HCT116 (cell line): ENCODE data around the gene CDCP1. TPM values are rescaled to one million over a fixed set of nuclear protein-coding genes. Genes with fewer than 3 reads are reported as not detected.

ENCODE experiments used
- ATAC-seq: fragments of 200-7000 bp; cut with Tn5 transposase; 2 replicates; pipeline ENCODE4 v1.9.1; 2020; ENCODE audit warnings: mild to moderate bottlenecking, moderate library complexity
- BruUV-seq: library from RNA; stranded (reverse); fragments of 400-500 nt; replicated peaks from 2 replicates; lab custom pipeline; 2021; lab: Mats Ljungman, UMichigan
- CTCF ChIA-PET: fragments of 300-600 bp; sonication (Branson Sonifier 250); formaldehyde crosslinking; loops from one replicate; lab custom pipeline; 2021; ENCODE audit warnings: antibody characterized with exemption; lab: Charles Lee
- POLR2A ChIA-PET: fragments of 300-600, 350-600 bp; sonication (Branson Sonifier 250); formaldehyde crosslinking; loops from one replicate; lab custom pipeline; 2021; ENCODE audit warnings: antibody characterized with exemption; lab: Charles Lee
- RAD21 ChIA-PET, 2 experiments: fragments of 300-600 bp; sonication (Branson Sonifier 250); formaldehyde crosslinking; loops; one replicate each; lab custom pipeline; 2023; ENCODE audit warnings: low total read pairs in 2 of 2; ENCODE audit not compliant: uncharacterized antibody in 2 of 2, unreplicated experiment in 2 of 2, low non-redundant PET in 1 of 2; lab: Charles Lee
- DNase-seq: peaks from one replicate; pipeline ENCODE4 v3.0.0-alpha.2; 2010; ENCODE audit warnings: low read depth, low spot score
- H2AFZ ChIP-seq: fragments of 200-600 bp; shearing (Covaris generic), sonication (generic); 2 replicates; pipeline ENCODE4 v1.6.1; 2017; ENCODE audit warnings: low read depth, mixed run types, mixed read lengths, antibody characterized with exemption, low read length; ENCODE audit not compliant: poor library complexity, severe bottlenecking
- H3K27ac ChIP-seq: 2 replicates; pipeline ENCODE4 v1.5.1; 2012; ENCODE audit warnings: low read depth, low read length
- H3K27me3 ChIP-seq: fragments of 200-600 bp; sonication (generic); 2 replicates; pipeline ENCODE4 v1.6.1; 2016; ENCODE audit warnings: mixed run types, low read length, mixed read lengths; ENCODE audit not compliant: insufficient read depth
- H3K36me3 ChIP-seq, 2 experiments: fragments of 200-500 bp in 1 of 2; fragments of 200-600 bp in 1 of 2; sonication (Bioruptor generic) in 1 of 2; sonication (generic) in 1 of 2; 2 replicates each; pipeline versions ENCODE4 v1.5.1 to v1.6.1; 2014 to 2016; ENCODE audit warnings: low read length in 2 of 2, inconsistent platforms in 1 of 2, mixed read lengths in 1 of 2, mixed run types in 1 of 2; ENCODE audit not compliant: insufficient read depth in 2 of 2, control insufficient read depth in 1 of 2
- H3K4me1 ChIP-seq, 2 experiments: fragments of 200-600 bp in 1 of 2; sonication (generic) in 1 of 2; 2 replicates each; pipeline versions ENCODE4 v1.5.1 to v1.6.1; 2012 to 2017; ENCODE audit warnings: low read length in 2 of 2, inconsistent platforms in 1 of 2, mild to moderate bottlenecking in 1 of 2, mixed read lengths in 1 of 2, mixed run types in 1 of 2, moderate library complexity in 1 of 2; ENCODE audit not compliant: insufficient read depth in 2 of 2, control insufficient read depth in 1 of 2
- H3K4me2 ChIP-seq: fragments of 200-600 bp; sonication (generic); 2 replicates; pipeline ENCODE4 v1.6.1; 2017; ENCODE audit warnings: mixed run types, low read length, mixed read lengths
- H3K4me3 ChIP-seq, 2 experiments: fragments of 200-600 bp in 1 of 2; sonication (generic) in 1 of 2; replicated peaks in 1 of 2; 2 replicates each; pipeline ENCODE4 v1.5.1; 2011 to 2016; ENCODE audit warnings: low read length in 2 of 2, control low read depth in 1 of 2, low read depth in 1 of 2, mild to moderate bottlenecking in 1 of 2, mixed read lengths in 1 of 2, mixed run types in 1 of 2
- H3K79me2 ChIP-seq: fragments of 200-600 bp; sonication (generic); 2 replicates; pipeline ENCODE4 v1.6.1; 2017; ENCODE audit warnings: mild to moderate bottlenecking, mixed run types, low read length, moderate library complexity, mixed read lengths; ENCODE audit not compliant: insufficient read depth
- H3K9ac ChIP-seq: fragments of 200-600 bp; sonication (generic); 2 replicates; pipeline ENCODE4 v1.6.1; 2016; ENCODE audit warnings: low read length, mixed read lengths
- H3K9me2 ChIP-seq: fragments of 200-600 bp; sonication (generic), shearing (Covaris generic); 2 replicates; pipeline ENCODE4 v1.6.1; 2017; ENCODE audit warnings: mixed run types, mild to moderate bottlenecking, moderate library complexity; ENCODE audit not compliant: insufficient read depth
- H3K9me3 ChIP-seq, 2 experiments: fragments of 200-500 bp in 1 of 2; fragments of 200-600 bp in 1 of 2; sonication (Bioruptor generic) in 1 of 2; sonication (generic) in 1 of 2; 2 replicates each; pipeline ENCODE4 v1.6.1; 2014 to 2017; ENCODE audit warnings: low read length in 2 of 2, mixed read lengths in 2 of 2, inconsistent platforms in 1 of 2, low read depth in 1 of 2, mild to moderate bottlenecking in 1 of 2, mixed run types in 1 of 2, moderate library complexity in 1 of 2; ENCODE audit not compliant: control insufficient read depth in 1 of 2, insufficient read depth in 1 of 2
- H4K20me1 ChIP-seq: fragments of 200-600 bp; sonication (generic), shearing (Covaris generic); 2 replicates; pipeline ENCODE4 v1.6.1; 2017; ENCODE audit warnings: mixed run types, mild to moderate bottlenecking, moderate library complexity; ENCODE audit not compliant: insufficient read depth
- ATF3 ChIP-seq: IDR thresholded peaks from 2 replicates; pipeline ENCODE4 v1.6.1; 2012
- CBX3 ChIP-seq: IDR thresholded peaks from 2 replicates; pipeline ENCODE4 v1.6.1; 2012; ENCODE audit warnings: low read depth
- CEBPB ChIP-seq: IDR thresholded peaks from 2 replicates; pipeline ENCODE4 v1.6.1; 2012; ENCODE audit warnings: low read depth
- FOSL1 ChIP-seq: IDR thresholded peaks from 2 replicates; pipeline ENCODE4 v1.6.1; 2012; ENCODE audit warnings: low read depth
- POLR2AphosphoS5 ChIP-seq: IDR thresholded peaks from 2 replicates; pipeline ENCODE4 v1.6.1; 2011; ENCODE audit warnings: mild to moderate bottlenecking, low read depth, low read length, moderate library complexity
- SP1 ChIP-seq: IDR thresholded peaks from 2 replicates; pipeline ENCODE4 v1.6.1; 2012; ENCODE audit warnings: low read depth
- YY1 ChIP-seq: IDR thresholded peaks from 2 replicates; pipeline ENCODE4 v1.6.1; 2011; ENCODE audit warnings: low read length, low read depth, moderate library complexity, mild to moderate bottlenecking; ENCODE audit not compliant: insufficient replicate concordance; ENCODE audit errors: extremely low read depth
- ZNF274 ChIP-seq: fragments of 200-500 bp; sonication (Bioruptor generic); IDR thresholded peaks from 2 replicates; pipeline ENCODE4 v1.6.1; 2014; ENCODE audit warnings: mild to moderate bottlenecking, low read depth, low read length, inconsistent platforms
- intact Hi-C: fragments of 100-400 bp; cut with micrococcal nuclease; formaldehyde crosslinking; loops from 2 replicates; pipeline ENCODE4 v1.10.0; 2022
- total RNA-seq: library from RNA; stranded (reverse); gene quantifications from one replicate; pipeline ENCODE4 v1.2.1, GENCODE V29; 2021; ENCODE audit not compliant: unreplicated experiment
- TF ChIP-seq, protein P1 (sequence below): IDR thresholded peaks from 2 replicates; pipeline ENCODE4 v1.6.1; 2011; ENCODE audit warnings: mild to moderate bottlenecking, low read length, moderate library complexity; ENCODE audit not compliant: insufficient replicate concordance; ENCODE audit errors: extremely low read depth
- TF ChIP-seq, protein P2 (sequence below): IDR thresholded peaks from 2 replicates; pipeline ENCODE4 v1.6.1; 2012

Gene CDCP1
- total RNA-seq, 1 experiment from 2014 or later = 196 TPM

DNA sequence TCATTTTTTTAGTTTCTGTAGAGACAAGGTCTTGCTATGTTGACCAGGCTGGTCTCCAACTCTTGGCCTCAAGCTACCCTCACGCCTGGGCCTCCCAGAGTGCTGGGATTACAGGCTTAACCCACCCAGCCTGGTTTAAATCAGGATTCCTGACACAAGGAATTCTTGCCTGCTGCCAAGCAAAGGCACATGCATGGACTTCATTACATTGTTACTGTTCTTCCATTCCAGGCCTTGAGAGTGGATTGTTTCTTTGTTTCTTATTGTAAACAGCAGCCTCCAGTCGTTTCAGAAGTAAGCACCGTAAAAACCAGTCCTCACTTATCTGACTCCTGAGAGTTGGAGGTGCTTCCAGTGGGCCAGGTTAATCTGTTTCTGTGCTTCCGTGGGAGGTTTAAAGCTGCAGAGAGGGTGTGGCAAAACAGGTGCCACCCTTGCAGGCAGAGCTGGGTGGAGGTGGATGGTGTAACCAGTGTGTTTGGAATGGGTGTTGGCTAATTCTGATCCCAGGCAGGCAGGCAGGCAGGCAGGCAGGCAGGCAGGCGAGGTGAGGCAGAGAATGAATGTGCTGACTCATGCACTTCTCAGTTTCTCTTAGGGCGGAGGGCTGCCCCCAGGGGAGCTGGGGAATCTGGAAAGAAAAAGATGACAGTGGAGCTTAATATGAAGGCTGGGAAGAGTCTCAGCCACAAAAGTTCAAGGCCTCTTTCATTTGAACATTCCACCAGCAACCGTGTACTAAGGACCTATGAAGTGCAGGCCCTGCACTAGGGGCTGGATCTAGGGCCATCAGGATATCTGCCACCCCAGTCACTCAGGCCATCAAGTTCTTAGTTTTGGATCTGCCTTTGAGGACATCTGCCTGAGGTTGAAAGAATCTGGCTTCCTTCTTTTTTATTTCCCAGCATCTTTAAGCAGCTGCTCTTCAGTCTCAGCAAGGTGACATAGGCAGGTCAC lies 37.0 kb upstream of the CDCP1 start:
- Histone ChIP-seq H3K9ac (peak overlapping the region; percentile 21), H3K4me2 (peak overlapping the region; percentile 65), H3K9me3 (no peaks in the 10 kb centered on the region), H3K36me3 (no peaks in the 10 kb centered on the region), H3K4me3 (no peak overlapping the region), H3K4me1 (peaks cover 19 to 31% of the 10 kb centered on the region in 2 experiments; a peak in 3 of 4 replicates), H3K9me2 (no peaks in the 10 kb centered on the region), H3K27ac (peak overlapping the region; percentile 9; the same call in 1 of the 2 replicates), H3K27me3 (no peaks in the 10 kb centered on the region), H4K20me1 (no peaks in the 10 kb centered on the region), H3K79me2 (no peaks in the 10 kb centered on the region), H2AFZ (peak overlapping the region; percentile 83)
- intact Hi-C loops = loop anchor here (1.0 kb wide), 1 partner anchor 34 kb away; no protein-coding TSS in a partner anchor
- POLR2A ChIA-PET = interaction anchor here (0.9 to 2.5 kb wide), 3 partner anchors 13 to 44 kb away, joined by 4 to 9 read pairs (median 4); no protein-coding TSS in a partner anchor
- TF ChIP-seq SP1 = peak; percentile 62
- TF ChIP-seq YY1 = no peak
- no peak for TF ChIP-seq ZNF274
- no peak for TF ChIP-seq ATF3
- peak; percentile 91 for TF ChIP-seq CEBPB
- TF ChIP-seq, protein P1, sequence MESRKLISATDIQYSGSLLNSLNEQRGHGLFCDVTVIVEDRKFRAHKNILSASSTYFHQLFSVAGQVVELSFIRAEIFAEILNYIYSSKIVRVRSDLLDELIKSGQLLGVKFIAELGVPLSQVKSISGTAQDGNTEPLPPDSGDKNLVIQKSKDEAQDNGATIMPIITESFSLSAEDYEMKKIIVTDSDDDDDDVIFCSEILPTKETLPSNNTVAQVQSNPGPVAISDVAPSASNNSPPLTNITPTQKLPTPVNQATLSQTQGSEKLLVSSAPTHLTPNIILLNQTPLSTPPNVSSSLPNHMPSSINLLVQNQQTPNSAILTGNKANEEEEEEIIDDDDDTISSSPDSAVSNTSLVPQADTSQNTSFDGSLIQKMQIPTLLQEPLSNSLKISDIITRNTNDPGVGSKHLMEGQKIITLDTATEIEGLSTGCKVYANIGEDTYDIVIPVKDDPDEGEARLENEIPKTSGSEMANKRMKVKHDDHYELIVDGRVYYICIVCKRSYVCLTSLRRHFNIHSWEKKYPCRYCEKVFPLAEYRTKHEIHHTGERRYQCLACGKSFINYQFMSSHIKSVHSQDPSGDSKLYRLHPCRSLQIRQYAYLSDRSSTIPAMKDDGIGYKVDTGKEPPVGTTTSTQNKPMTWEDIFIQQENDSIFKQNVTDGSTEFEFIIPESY = no peak
- peak; percentile 46 for TF ChIP-seq FOSL1
- peak; percentile 52 for TF ChIP-seq POLR2AphosphoS5
- TF ChIP-seq CBX3 = peak; percentile 96
- TF ChIP-seq, protein P2, sequence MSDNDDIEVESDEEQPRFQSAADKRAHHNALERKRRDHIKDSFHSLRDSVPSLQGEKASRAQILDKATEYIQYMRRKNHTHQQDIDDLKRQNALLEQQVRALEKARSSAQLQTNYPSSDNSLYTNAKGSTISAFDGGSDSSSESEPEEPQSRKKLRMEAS = peak; percentile 56
- DNase-seq (peak; percentile 35), ATAC-seq (peak; percentile 90)
- RAD21 ChIA-PET = no interaction called here
- BruUV-seq = TSS peak; percentile 85
- CTCF ChIA-PET = no interaction called here
